Measurements from ENCODE around the gene RESF1.

The RESF1 gene

DNA sequence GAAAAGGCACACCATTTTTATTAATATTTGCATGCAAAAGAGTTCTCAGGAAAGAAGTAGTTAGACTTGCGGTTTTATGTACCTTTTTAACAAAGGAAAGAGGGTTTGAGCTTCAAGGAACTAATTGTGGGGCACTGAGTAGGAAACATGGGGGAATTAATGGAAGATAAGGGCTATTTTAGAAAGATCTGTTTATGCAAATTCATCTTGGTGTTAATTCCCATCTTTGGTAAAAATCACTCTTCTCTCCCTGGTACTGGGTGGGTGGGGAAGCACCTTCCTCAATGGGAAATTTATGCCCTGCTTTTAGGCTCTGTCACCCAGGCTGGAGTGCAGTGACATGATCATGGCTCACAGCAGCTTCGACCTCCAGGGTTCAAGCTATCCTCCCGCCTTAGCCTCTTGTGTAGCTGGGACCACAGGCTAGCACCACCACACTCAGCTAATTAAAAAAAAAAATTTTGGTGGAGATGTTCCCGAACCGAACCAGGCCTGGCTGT lies 30.1 kb upstream of the RESF1 start:
- Histone ChIP-seq H3K9me3 (ENCODE audit: low read length) (peaks cover 2% of the 10 kb centered on the region; the same call in 1 of the 2 replicates), H3K27ac (ENCODE audit: low read depth, low read length, poor library complexity, severe bottlenecking) (peak overlapping the region; percentile 87), H3K9ac (ENCODE audit: low read length) (peak overlapping the region; percentile 61), H3K9me2 (ENCODE audit: low read depth, low read length) (no peaks in the 10 kb centered on the region), H3K4me3 (ENCODE audit: low read depth, low read length, poor library complexity, severe bottlenecking) (peak overlapping the region; percentile 42), H2AFZ (ENCODE audit: low read length) (0 out of 2 replicates have a peak overlapping the region, but pooled peaks have one; percentile 89), H3K79me2 (ENCODE audit: insufficient read depth, low read length) (no peaks in the 10 kb centered on the region), H3K27me3 (ENCODE audit: insufficient read depth, low read length) (no peaks in the 10 kb centered on the region), H3F3A (ENCODE audit: insufficient read depth, low read length) (no peaks in the 10 kb centered on the region), H3K36me3 (ENCODE audit: insufficient read depth, low read length) (no peaks in the 10 kb centered on the region), H3K4me1 (ENCODE audit: insufficient read depth, low read length, severe bottlenecking) (peaks cover 28% of the 10 kb centered on the region), H4K20me1 (ENCODE audit: insufficient read depth, low read length) (no peaks in the 10 kb centered on the region), H3K4me2 (ENCODE audit: low read length) (peak overlapping the region; percentile 70)
- TF ChIP-seq, protein P1, sequence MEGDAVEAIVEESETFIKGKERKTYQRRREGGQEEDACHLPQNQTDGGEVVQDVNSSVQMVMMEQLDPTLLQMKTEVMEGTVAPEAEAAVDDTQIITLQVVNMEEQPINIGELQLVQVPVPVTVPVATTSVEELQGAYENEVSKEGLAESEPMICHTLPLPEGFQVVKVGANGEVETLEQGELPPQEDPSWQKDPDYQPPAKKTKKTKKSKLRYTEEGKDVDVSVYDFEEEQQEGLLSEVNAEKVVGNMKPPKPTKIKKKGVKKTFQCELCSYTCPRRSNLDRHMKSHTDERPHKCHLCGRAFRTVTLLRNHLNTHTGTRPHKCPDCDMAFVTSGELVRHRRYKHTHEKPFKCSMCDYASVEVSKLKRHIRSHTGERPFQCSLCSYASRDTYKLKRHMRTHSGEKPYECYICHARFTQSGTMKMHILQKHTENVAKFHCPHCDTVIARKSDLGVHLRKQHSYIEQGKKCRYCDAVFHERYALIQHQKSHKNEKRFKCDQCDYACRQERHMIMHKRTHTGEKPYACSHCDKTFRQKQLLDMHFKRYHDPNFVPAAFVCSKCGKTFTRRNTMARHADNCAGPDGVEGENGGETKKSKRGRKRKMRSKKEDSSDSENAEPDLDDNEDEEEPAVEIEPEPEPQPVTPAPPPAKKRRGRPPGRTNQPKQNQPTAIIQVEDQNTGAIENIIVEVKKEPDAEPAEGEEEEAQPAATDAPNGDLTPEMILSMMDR (IDR thresholded peaks at IDR 0.05; ENCODE audit: low read length) = no peak
- TF ChIP-seq EZH2 (IDR thresholded peaks at IDR 0.05; ENCODE audit: borderline replicate concordance, low read length) = no peak

DNA sequence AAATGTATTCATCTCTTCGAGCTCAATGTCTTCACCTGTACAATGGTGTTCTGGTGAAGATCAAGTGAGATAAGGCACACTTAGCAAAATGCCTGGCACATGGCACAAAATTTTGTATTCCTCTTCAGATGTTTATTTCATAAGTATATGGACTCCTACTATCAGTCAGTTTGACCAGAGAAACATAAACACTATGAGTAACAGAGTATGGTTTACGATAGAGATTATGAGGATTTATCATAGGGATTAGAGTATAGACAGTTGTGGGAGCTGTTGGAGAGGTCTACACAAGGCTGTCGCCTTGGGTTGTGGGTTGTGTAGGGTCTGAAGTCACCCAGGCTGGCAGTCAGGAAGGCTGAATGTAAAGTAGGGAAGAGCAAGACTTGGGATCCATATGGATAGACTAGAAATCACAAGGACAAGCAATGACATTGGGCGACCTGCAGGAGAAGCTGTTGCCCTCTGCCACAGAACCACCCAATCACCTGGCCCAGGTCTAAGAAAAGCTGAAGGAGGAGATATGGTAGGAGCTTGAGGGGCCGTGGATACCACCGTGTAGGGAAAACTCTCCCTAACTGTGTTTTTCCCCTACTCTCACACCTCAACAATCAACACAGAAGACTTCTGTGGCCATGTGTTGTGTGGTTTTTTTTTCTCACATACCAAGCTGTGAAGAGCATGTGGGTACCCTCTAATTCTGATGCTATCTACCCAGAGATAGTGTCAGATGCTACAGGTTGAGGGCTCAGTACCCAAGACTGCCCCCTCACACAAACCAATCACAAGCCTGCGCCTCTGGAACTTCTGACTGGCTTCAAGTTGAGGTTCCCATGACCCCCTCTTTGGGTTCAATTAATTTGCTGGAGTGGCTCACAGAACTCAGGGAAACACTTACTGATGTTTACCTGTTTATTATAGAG lies 27.2 kb upstream of the RESF1 start:
- peaks cover 28% of the 10 kb centered on the region for H3K4me1 ChIP-seq (ENCODE audit: insufficient read depth, low read length, severe bottlenecking)
- H4K20me1 ChIP-seq (ENCODE audit: insufficient read depth, low read length) = no peaks in the 10 kb centered on the region
- no peak overlapping the region for H2AFZ ChIP-seq (ENCODE audit: low read length)
- TF ChIP-seq EZH2 (IDR thresholded peaks at IDR 0.05; ENCODE audit: borderline replicate concordance, low read length) = no peak
- TF ChIP-seq, protein P1 (IDR thresholded peaks at IDR 0.05; ENCODE audit: low read length) = peak; percentile 38
- no peaks in the 10 kb centered on the region for H3K9me2 ChIP-seq (ENCODE audit: low read depth, low read length)
- no peak overlapping the region for H3K4me2 ChIP-seq (ENCODE audit: low read length)
- H3K27ac ChIP-seq (ENCODE audit: low read depth, low read length, poor library complexity, severe bottlenecking) = no peak overlapping the region
- H3K79me2 ChIP-seq (ENCODE audit: insufficient read depth, low read length) = no peaks in the 10 kb centered on the region
- H3K9me3 ChIP-seq (ENCODE audit: low read length) = 0 out of 2 replicates have a peak, but pooled peaks cover 3% of the 10 kb centered on the region
- H3F3A ChIP-seq (ENCODE audit: insufficient read depth, low read length) = no peaks in the 10 kb centered on the region
- no peak overlapping the region for H3K9ac ChIP-seq (ENCODE audit: low read length)
- no peaks in the 10 kb centered on the region for H3K27me3 ChIP-seq (ENCODE audit: insufficient read depth, low read length)
- no peak overlapping the region for H3K4me3 ChIP-seq (ENCODE audit: low read depth, low read length, poor library complexity, severe bottlenecking)
- no peaks in the 10 kb centered on the region for H3K36me3 ChIP-seq (ENCODE audit: insufficient read depth, low read length)

DNA sequence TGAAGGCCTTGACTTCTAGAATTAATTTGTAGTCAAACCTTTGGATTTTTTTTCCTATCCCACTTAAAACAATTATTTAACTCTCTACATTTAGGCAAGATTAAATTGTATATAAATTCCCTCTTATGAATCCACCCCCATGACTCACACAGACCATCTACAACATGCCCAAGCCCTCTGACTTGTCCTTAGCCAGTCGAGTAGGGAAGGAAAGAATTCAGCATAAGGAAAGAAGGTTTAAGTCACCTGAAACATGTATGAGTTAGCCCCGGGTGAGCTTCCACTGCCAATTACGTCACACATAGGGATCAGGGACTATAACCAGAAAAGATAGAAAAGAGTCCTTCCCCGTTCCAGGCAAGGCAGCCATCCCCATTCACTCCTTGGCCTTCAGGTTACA lies 14.9 kb upstream of the RESF1 start:
- no peaks in the 10 kb centered on the region for H3K9me2 ChIP-seq (ENCODE audit: low read depth, low read length)
- TF ChIP-seq EZH2 (IDR thresholded peaks at IDR 0.05; ENCODE audit: borderline replicate concordance, low read length) = no peak
- TF ChIP-seq, protein P1 (IDR thresholded peaks at IDR 0.05; ENCODE audit: low read length) = no peak

More for the DNA sequence above, 14.9 kb upstream of the RESF1 start:
- H3K27me3 ChIP-seq (ENCODE audit: insufficient read depth, low read length) = no peaks in the 10 kb centered on the region
- H3K36me3 ChIP-seq (ENCODE audit: insufficient read depth, low read length) = peaks cover 3% of the 10 kb centered on the region; the same call in 1 of the 2 replicates
- no peaks in the 10 kb centered on the region for H3K4me1 ChIP-seq (ENCODE audit: insufficient read depth, low read length, severe bottlenecking)
- no peak overlapping the region for H3K4me3 ChIP-seq (ENCODE audit: low read depth, low read length, poor library complexity, severe bottlenecking)
- H3K9ac ChIP-seq (ENCODE audit: low read length) = no peak overlapping the region
- no peaks in the 10 kb centered on the region for H4K20me1 ChIP-seq (ENCODE audit: insufficient read depth, low read length)
- H3K9me3 ChIP-seq (ENCODE audit: low read length) = peaks cover 32% of the 10 kb centered on the region
- H3K79me2 ChIP-seq (ENCODE audit: insufficient read depth, low read length) = no peaks in the 10 kb centered on the region
- H3K4me2 ChIP-seq (ENCODE audit: low read length) = no peak overlapping the region
- no peak overlapping the region for H3K27ac ChIP-seq (ENCODE audit: low read depth, low read length, poor library complexity, severe bottlenecking)
- H3F3A ChIP-seq (ENCODE audit: insufficient read depth, low read length) = no peaks in the 10 kb centered on the region
- H2AFZ ChIP-seq (ENCODE audit: low read length) = no peak overlapping the region
